ENCODE results near the gene CGB8.
"Not testable (repeated sequence)": the region's sequence is repeated elsewhere in the genome, so short reads cannot be mapped to it uniquely, and the experiment has no call there.

DNA sequence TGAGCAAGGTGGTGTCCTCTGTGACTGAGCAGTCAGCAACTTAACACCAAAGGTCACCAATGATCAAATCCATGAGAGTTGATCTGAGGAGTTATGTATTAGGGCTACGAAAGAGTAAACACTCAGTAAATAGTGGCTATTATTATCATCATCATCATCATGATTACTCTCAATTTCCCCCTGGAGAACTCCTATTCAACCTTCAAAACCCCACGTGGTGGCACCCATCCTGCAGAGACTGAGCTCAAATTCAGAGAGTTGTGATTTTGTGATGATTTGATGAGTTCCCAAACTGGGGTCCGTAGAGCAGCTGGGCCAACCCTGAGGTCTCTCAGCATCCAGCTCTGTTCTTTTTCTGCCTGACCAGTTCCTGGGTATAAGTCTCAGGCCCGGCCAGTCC, 923 bp upstream of the CGB8 start:
- not testable (repeated sequence) for TF ChIP-seq EZH2phosphoT487, EZH2 (IDR thresholded peaks at IDR 0.05)
- TF ChIP-seq, protein P1, sequence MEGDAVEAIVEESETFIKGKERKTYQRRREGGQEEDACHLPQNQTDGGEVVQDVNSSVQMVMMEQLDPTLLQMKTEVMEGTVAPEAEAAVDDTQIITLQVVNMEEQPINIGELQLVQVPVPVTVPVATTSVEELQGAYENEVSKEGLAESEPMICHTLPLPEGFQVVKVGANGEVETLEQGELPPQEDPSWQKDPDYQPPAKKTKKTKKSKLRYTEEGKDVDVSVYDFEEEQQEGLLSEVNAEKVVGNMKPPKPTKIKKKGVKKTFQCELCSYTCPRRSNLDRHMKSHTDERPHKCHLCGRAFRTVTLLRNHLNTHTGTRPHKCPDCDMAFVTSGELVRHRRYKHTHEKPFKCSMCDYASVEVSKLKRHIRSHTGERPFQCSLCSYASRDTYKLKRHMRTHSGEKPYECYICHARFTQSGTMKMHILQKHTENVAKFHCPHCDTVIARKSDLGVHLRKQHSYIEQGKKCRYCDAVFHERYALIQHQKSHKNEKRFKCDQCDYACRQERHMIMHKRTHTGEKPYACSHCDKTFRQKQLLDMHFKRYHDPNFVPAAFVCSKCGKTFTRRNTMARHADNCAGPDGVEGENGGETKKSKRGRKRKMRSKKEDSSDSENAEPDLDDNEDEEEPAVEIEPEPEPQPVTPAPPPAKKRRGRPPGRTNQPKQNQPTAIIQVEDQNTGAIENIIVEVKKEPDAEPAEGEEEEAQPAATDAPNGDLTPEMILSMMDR (IDR thresholded peaks at IDR 0.05), result not testable (repeated sequence)

Measured in neural progenitor cell (in vitro differentiated cells).